Measurements from ENCODE around the gene TMC5. TPM values are rescaled to one million over a fixed set of nuclear protein-coding genes. Genes with fewer than 3 reads are reported as not detected.

Gene TMC5
- total and polyA plus RNA-seq, 2 donors from 2014 or later: 1.0 to 6.6 TPM

DNA sequence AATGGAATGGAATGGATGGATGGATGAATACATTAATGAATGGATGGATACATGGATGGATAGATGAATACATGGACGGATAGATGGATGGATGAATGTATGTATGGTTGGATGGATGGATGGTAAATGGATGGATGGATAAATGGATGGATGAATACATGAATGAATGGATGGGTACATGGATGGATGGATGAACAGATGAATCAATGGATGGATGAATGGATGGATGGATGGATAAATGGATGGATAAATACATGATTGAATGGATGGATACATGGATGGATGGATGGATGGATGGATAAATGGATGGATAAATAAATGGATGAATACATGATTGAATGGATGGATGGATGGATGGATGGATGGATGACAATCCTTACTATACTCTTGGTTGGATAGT lies 26.0 kb downstream of the TMC5 start:
- Histone ChIP-seq H3K4me1 (ENCODE audit: control insufficient read depth in 2 of 3, insufficient read depth in 2 of 3, low read depth in 1 of 3, low read length in 3 of 3) (no peaks in the 10 kb centered on the region), H3K27ac (ENCODE audit: low read depth in 2 of 2, low read length in 2 of 2) (no peak overlapping the region), H3K36me3 (ENCODE audit: control insufficient read depth in 2 of 3, insufficient read depth in 3 of 3, low read length in 3 of 3) (no peaks in the 10 kb centered on the region), H3K9me3 (ENCODE audit: control insufficient read depth in 2 of 3, insufficient read depth in 1 of 3, low read length in 3 of 3) (no peaks in the 10 kb centered on the region), H3K9ac (ENCODE audit: low read length in 3 of 3) (no peak overlapping the region), H3K4me3 (ENCODE audit: low read length in 3 of 3) (no peak overlapping the region), H3K27me3 (ENCODE audit: control insufficient read depth, insufficient read depth, low read length) (no peaks in the 10 kb centered on the region)
- TF ChIP-seq, protein P1, sequence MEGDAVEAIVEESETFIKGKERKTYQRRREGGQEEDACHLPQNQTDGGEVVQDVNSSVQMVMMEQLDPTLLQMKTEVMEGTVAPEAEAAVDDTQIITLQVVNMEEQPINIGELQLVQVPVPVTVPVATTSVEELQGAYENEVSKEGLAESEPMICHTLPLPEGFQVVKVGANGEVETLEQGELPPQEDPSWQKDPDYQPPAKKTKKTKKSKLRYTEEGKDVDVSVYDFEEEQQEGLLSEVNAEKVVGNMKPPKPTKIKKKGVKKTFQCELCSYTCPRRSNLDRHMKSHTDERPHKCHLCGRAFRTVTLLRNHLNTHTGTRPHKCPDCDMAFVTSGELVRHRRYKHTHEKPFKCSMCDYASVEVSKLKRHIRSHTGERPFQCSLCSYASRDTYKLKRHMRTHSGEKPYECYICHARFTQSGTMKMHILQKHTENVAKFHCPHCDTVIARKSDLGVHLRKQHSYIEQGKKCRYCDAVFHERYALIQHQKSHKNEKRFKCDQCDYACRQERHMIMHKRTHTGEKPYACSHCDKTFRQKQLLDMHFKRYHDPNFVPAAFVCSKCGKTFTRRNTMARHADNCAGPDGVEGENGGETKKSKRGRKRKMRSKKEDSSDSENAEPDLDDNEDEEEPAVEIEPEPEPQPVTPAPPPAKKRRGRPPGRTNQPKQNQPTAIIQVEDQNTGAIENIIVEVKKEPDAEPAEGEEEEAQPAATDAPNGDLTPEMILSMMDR (IDR thresholded peaks at IDR 0.05; ENCODE audit: borderline replicate concordance, extremely low read depth, insufficient read depth): no peak
- DNase-seq (no peak), FAIRE-seq (no peak)
- intact Hi-C loops (cut with DNase I): no loop called here

DNA sequence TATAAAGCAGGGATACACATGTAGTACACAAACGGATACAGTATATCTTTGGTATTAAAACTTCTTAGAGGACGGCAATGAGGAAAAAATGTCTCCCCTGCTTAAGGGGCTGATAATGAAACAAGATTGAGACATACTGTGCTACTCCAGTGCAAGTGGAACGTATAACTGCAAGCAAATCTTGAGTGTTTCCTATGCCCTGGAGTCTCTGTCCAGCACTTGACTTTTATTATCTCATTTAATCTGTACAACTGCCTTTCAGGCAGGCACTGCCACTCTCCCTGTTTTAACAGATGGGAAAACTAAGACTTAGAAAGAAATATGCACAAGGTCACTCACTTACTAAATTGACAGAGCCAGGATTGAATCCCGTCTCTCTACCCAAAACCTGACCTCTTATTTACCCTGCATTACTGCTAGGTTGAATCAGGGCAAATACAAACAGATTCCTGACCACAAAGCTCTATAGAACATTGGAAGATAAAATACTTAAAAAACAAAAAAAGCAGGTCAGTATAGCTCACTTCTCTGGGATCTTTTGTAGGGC lies 28.7 kb downstream of the TMC5 start:
- Histone ChIP-seq H3K9ac (ENCODE audit: low read length in 3 of 3) (no peak overlapping the region), H3K27me3 (ENCODE audit: control insufficient read depth, insufficient read depth, low read length) (no peaks in the 10 kb centered on the region), H3K4me3 (ENCODE audit: low read length in 3 of 3) (no peak overlapping the region), H3K36me3 (ENCODE audit: control insufficient read depth in 2 of 3, insufficient read depth in 3 of 3, low read length in 3 of 3) (no peaks in the 10 kb centered on the region), H3K4me1 (ENCODE audit: control insufficient read depth in 2 of 3, insufficient read depth in 2 of 3, low read depth in 1 of 3, low read length in 3 of 3) (no peaks in the 10 kb centered on the region), H3K9me3 (ENCODE audit: control insufficient read depth in 2 of 3, insufficient read depth in 1 of 3, low read length in 3 of 3) (no peaks in the 10 kb centered on the region), H3K27ac (ENCODE audit: low read depth in 2 of 2, low read length in 2 of 2) (no peak overlapping the region)
- TF ChIP-seq, protein P1 (IDR thresholded peaks at IDR 0.05; ENCODE audit: borderline replicate concordance, extremely low read depth, insufficient read depth): no peak
- DNase-seq (no peak), FAIRE-seq (no peak)
- intact Hi-C loops (cut with DNase I): no loop called here

GRCh38 chr16:19446886-19447285 lies 29.2 kb downstream of the TMC5 start:
- Histone ChIP-seq H3K27ac (ENCODE audit: low read depth in 2 of 2, low read length in 2 of 2) (no peak overlapping the region), H3K9me3 (ENCODE audit: control insufficient read depth in 2 of 3, insufficient read depth in 1 of 3, low read length in 3 of 3) (no peaks in the 10 kb centered on the region), H3K4me1 (ENCODE audit: control insufficient read depth in 2 of 3, insufficient read depth in 2 of 3, low read depth in 1 of 3, low read length in 3 of 3) (no peaks in the 10 kb centered on the region), H3K27me3 (ENCODE audit: control insufficient read depth, insufficient read depth, low read length) (no peaks in the 10 kb centered on the region), H3K36me3 (ENCODE audit: control insufficient read depth in 2 of 3, insufficient read depth in 3 of 3, low read length in 3 of 3) (no peaks in the 10 kb centered on the region), H3K9ac (ENCODE audit: low read length in 3 of 3) (no peak overlapping the region), H3K4me3 (ENCODE audit: low read length in 3 of 3) (no peak overlapping the region)
- DNase-seq (no peak), FAIRE-seq (no peak)
- TF ChIP-seq, protein P1 (IDR thresholded peaks at IDR 0.05; ENCODE audit: borderline replicate concordance, extremely low read depth, insufficient read depth): no peak
- intact Hi-C loops (cut with DNase I): no loop called here

DNA sequence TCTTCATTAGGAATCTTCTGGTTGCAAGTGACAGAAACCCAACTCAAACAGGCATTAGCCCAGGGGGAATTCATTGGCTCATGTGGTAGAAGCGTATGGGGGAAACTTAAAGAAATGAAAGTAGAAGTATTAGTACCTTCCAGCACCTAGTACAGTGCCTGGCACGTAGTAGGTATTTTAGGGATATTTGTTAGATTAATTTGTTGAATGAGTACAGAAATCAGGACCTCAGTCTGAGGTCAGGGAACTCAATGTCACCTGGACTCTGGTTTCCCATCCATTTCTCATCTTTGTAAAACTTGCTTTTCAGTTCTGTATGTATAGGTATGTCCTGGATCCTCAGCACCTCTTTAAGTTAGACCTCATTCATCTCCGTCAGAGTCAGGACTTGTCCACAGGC lies 32.5 kb downstream of the TMC5 start:
- Histone ChIP-seq H3K4me3 (ENCODE audit: low read length in 3 of 3) (no peak overlapping the region), H3K9me3 (ENCODE audit: control insufficient read depth in 2 of 3, insufficient read depth in 1 of 3, low read length in 3 of 3) (no peaks in the 10 kb centered on the region), H3K9ac (ENCODE audit: low read length in 3 of 3) (no peak overlapping the region), H3K27me3 (ENCODE audit: control insufficient read depth, insufficient read depth, low read length) (no peaks in the 10 kb centered on the region), H3K36me3 (ENCODE audit: control insufficient read depth in 2 of 3, insufficient read depth in 3 of 3, low read length in 3 of 3) (no peaks in the 10 kb centered on the region), H3K4me1 (ENCODE audit: control insufficient read depth in 2 of 3, insufficient read depth in 2 of 3, low read depth in 1 of 3, low read length in 3 of 3) (no peaks in the 10 kb centered on the region), H3K27ac (ENCODE audit: low read depth in 2 of 2, low read length in 2 of 2) (no peak overlapping the region)
- FAIRE-seq (no peak), DNase-seq (no peak)
- intact Hi-C loops (cut with DNase I): no loop called here
- TF ChIP-seq, protein P1 (IDR thresholded peaks at IDR 0.05; ENCODE audit: borderline replicate concordance, extremely low read depth, insufficient read depth): no peak

Measured in kidney (tissue), 14 donors.